NCI-H2107 treated with DMSO at 0.1 percent for 48 hours (cell line): ENCODE results near the gene KLHL6.
"Not testable (repeated sequence)": the region's sequence is repeated elsewhere in the genome, so short reads cannot be mapped to it uniquely, and the experiment has no call there.

ENCODE experiments used
- DNase-seq: peaks from one replicate; lab custom pipeline; 2025; ENCODE audit not compliant: unreplicated experiment; lab: John Stamatoyannopoulos, UW

KLHL6 gene

DNA sequence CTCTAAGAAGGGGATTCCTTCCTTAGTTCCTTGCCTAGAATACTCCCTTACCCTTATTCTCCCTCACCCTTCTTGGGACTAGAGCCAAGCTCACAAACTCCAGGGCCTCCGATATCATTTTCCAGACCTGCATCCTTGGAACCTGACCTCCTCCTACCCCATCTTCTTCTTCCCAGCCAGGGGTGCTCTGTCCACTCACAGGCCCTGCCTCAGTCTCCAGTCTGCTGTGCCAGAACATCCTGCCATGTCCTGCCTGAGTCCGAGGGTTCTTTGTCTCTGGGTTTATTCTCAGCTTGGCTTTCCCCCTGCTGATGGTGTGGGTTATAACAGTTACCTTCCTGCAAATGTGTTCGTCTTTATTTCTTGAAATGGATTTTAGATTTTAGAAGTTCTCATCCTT lies 67.2 kb downstream of the KLHL6 start:
- DNase-seq = no peak

DNA sequence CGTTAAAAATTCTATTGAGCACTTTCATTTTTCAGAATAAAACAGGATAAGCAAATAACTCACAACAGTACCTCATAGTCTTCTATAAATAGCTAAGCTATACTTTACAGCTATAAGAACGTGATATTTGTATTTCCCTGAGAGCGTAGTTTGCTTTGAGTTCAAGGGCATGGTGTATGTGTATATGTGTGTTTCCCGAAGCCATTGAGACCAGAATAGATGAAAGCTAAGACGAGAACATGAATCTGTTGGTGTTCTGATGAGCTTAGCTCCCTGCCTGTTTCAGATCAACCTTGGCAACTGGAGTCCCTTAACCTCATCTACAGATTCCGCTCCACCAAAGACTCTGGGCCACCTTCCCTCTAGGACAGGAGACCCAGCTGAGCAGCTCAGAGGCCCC lies 67.6 kb downstream of the KLHL6 start:
- no peak for DNase-seq

DNA sequence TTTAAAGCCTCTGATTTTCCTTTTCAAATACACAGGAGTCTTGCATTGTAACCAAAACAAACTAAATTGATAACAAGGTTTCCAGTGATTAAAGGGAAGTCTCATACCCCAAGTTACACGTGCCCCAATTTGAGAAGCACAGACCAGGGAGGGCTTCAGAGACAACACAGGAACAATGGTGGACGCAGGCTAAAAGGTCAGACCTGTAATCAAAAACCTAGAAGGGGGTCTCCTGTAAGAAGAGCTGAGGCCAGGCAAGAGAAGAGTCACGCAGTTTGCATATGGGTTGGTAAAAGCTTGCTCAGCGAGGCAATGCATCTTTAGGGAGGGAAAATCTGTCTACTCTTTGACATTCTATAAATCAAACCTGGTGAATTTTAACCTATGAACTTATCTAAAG lies 68.5 kb downstream of the KLHL6 start:
- no peak for DNase-seq

DNA sequence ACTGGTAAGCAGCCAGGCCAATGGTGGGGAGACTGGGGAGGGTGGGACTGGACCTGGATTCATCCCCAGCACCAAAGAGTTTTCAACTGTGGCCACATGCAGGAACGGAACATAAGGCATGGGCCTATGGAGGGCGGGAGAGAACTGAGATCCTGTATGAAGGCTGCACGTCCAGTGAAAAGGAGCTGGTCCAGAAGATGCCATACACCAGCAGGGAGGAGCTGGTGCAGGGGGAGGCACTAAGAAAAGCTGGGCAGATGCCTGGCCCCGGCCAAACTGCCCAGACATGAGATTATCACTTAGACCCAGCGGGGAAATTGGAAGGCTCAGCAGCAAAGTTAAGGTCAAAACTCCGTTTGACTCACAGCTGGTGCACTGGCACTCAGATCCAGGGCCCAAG lies 69.0 kb downstream of the KLHL6 start:
- no peak for DNase-seq

DNA sequence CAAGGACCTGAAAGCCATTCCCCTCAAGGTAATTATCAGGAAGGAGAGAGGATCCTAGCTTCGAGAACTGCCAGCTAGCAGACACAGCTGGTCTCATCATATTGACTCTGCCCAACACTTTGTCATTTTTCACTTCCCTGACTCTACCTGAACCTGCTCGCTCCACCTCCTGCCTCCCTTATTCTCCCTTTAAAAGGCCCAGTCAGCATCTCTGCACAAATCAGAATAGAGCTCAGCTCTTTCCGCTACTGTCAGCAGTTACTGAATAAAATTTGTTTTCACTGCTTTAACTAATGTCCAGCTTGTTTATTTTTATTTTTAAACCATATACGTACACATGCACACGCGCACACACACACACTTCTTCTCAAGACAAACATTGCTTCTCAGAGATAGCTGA lies 69.9 kb downstream of the KLHL6 start:
- no peak for DNase-seq

DNA sequence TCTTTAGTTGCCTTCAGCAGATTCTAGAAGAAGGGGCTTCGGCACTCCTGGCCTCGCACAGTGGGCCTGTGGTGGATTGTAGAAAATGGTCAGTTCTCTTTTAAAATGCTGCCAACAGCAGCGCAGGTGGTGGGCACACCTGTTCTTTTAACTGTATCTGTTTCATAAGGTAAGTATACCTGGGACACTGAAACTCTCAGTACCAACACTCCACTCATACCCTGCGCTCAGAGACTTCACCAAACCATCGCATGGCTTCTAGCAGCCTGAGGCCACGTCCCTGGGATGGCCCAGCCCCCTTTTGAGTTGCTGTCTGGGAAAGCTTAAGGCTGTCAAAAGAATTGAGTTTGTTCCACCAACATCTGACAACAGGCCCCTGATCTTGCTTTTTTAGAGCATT lies 70.4 kb downstream of the KLHL6 start:
- no peak for DNase-seq

DNA sequence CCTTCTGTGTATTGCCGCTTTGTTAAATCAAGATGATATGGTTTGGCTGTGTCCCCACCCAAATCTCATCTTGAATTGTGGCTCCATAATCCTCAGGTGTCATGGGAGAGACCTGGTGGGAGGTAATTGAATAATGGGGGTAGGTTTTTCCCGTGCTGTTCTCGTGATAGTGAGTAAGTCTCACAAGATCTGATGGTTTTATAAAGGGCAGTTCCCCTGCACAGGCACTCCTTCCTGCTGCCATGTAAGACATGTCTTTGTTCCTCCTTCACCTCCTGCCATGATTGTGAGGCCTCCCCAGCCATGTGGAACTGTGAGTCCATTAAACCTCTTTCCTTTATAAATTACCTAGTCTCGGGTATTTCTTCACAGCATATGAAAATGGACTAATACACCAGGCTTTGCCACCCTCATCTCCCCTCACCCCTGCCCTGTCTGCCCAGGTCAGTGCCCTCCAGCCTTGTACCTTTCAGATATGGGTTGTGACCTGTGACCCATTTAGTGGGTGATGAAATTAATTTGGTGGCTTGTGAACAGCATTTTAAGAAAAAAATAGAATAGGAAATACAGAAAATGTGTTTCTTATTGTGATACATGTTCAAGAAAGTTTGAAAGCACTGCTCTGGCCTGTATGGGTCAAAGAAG lies 71.0 kb downstream of the KLHL6 start:
- DNase-seq = no peak

DNA sequence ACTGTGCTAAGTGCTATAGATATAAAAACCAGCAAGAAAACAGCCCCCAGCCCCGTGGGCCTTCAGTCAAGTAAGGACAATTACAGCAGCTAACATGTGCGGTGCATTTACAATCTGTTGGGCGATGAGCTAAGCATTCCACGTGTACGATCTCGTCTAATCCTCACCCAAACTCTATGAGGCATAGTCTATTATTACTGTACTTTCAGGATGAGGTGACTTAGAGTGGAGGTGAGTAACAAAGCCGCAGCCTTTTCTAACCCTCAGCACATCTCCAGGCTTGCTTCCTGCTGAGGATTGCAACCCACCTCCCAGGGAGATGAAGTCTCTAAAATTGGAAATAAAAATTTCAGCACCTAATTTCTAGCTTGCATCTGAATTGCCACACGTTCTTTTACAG lies 73.9 kb downstream of the KLHL6 start:
- DNase-seq = no peak

DNA sequence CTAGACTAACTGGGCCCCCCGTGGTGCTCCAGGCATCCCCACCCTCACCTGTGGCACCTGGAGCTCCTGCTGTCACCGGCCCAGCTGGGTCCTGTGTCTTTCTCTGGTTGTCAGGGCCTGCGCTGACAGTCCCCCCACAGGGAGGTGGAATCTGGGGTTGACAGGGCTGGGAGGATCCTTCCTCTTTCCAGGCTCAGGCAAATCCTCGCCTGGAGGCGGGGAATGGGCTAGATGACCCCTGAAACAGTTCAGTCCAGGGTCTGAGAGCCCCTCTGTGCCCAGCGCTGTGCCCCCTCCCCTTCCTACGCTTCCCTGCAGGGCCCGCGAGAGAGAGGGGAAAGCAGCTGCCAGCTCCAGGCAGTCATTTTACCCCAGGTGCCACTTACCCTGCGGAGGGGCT lies 77.0 kb downstream of the KLHL6 start:
- no peak for DNase-seq

DNA sequence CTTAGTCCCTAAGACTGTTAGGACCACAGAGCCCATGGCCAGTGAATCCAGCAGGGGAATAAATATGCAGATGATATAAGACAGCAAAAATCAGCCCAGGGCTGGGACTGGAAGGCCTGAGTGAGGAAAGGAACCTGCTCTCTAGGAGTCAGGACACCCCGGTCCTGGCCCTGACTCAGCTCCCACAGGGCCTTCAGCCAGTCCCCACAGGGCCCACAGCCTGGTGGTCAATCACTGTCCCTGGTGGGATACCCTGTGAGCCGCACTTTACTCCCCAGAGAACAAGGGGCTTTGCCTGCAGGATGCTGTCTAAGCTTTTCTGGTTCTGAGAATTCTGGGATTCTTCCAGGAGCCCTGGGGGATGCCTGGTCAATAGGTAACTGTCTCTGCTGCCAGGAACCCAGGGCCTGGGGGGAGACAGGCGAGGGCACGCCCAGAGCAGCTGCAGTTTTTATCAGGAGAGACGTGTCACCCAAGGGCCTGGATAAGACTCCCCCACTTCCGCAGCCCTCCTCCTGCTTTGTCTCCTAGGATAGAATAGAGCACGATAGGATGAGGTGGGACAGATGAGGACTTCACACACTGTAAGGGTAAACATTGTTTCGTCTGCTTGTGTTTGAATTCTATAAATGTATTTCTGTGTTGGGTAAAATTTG lies 77.6 kb downstream of the KLHL6 start:
- peak; percentile 62 for DNase-seq

DNA sequence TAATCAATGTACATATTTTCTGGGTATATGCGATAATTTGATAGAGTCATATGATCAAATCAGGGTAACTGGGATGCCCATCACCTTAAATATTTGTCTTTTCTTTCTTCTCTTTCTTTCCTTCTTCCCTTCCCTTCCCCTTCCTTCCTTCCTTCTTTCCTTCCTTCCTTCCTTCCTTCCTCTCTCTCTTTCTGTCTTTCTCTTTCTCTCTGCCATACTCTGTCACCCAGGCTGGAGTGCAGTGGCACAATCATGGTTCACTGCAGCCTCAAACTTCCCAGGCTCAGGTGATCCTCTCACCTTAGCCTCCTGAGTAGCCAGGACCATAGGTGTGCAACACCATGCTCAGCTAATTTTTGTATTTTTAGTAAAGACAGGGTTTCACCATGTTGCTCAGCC lies 79.7 kb downstream of the KLHL6 start:
- not testable (repeated sequence) for DNase-seq

DNA sequence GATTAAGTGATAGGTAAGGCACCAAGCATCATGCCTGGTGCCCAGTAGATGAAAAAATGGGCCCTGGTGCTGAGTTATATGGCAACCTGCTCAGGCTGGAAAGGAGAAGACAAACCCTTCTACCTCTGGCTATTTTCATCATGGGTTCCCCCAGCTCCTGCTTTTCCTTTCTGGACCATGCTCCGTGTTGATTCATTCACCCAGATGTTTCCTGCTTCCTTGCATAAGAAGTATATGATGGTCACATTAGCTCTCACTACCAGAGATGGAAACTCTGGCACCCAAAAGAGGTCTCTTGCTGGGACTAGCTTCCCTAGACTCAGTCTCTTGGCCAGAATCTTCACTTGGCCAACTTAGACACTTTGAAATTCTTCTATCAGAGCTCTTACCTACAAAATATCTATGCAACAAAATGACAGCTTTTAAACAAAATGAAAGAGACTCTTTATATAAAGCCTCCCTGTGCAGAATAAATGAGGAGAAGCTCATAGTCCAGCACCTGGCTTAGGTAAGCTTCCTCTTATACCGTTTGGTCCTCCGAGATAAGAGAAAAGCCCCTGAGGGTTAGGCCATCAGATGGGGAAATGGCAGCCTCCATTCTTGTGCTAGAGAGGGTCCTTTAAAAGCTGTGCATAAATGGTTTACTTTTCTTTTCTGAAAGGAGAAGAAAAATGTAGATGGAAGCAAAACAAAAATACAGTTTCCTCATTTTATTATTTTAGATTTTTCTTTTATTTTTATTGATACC lies 80.3 kb downstream of the KLHL6 start:
- no peak for DNase-seq

DNA sequence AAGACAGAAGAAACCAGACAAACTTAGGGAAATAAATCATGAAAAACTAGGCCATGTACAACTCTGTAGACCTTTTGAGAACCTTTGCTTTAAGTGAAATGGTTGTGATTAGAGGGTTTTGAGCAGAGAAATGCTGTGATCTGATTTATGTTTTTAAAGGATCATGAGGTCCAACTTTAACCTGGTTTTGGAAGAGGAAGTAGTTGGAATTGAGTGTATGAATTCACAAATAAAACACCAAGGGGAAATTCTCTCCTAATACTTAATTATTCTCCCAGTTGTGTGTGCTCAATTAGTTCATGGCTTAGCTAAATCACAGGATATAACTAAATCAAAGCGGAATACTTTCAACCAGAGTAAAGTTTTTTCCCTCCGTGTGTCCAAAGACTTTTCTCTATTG lies 81.5 kb downstream of the KLHL6 start:
- no peak for DNase-seq

DNA sequence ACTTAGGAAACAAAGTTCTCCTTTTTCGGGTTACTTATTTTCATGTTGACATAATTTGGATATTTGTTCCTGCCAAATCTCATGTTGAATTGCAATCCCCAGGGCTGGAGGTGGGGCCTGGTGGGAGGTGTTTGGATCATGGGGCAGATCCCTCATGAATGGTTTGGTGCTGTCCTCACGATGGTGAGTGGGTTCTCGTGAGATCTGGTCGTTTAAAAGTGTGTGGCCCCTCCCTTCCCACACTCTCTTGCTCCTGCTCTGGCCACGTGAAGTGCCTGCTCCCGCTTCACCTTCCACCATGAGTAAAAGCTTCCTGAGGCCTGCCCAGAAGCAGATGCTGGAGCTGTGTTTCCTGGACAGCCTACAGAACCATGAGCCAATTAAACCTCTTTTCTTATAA lies 83.4 kb downstream of the KLHL6 start:
- no peak for DNase-seq

DNA sequence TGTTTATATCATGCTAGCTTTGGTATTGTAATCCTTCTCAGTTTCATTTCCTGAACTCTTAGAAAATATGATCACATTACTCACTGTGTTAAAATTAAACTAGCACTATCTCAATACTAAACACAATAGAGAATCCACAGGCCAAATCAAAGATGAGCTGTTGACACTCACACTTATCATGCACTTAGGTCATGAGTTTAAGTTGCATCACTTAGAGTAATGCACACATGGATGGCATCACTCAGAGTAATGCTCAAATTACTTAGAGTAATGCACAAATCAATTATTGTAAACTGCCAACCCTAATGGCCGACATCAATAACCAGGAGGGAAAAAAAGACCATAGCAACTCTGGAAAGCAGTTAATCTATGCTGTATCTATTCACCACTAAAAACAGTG lies 87.1 kb downstream of the KLHL6 start:
- peak; percentile 70 for DNase-seq

DNA sequence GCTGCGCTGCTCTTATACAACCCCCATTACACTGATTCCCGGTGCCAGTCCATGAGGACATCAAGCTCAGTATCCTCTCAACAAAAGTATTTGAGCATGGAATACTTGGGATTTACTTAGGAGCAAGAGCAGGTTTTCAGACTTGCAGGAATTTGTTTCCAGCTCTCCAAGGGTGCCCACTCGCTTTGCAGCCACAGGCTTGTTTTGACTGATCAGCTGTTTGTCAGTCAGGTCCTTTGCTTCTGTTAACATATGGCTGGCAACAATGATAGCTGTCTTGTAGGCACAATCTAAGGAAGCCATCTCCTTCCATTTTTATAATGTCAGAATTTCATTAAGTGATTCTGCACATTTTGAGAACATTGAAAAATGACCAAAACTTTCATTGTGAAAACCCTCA lies 88.9 kb downstream of the KLHL6 start:
- no peak for DNase-seq

DNA sequence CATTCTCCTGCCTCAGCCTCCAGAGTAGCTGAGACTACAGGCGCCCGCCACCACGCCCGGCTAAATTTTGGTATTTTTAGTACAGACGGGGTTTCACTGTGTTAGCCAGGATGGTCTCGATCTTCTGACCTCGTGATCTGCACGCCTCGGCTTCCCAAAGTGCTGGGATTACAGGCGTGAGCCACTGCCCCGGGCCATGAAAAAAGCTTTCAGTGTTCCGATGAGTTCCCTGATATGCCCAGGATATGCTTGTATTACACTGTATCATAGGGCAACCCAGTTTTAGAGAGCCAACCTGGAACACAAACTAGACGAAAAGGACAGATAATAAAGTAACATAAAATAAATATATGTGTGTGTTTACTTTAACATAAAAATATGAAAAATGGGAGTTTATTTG lies 89.8 kb downstream of the KLHL6 start:
- DNase-seq = not testable (repeated sequence)

DNA sequence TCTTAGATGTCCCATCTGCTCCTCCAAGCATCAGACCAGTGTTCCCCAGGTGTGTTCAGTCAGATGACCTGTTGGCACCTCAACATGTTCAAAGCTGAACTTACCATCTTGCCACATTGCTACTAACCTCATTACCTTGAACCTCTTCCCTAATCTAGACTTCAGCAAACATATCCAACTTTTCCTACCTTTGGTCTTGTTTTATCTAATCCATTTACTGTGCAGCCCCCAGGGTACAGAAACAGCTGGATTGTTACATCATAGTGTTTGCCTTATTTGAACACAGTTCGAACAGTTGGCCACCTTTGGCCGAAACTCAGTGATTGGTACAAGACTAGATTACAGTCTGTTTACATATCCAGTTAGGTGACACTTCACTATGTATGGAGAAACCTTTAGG lies 91.0 kb downstream of the KLHL6 start:
- DNase-seq = no peak

DNA sequence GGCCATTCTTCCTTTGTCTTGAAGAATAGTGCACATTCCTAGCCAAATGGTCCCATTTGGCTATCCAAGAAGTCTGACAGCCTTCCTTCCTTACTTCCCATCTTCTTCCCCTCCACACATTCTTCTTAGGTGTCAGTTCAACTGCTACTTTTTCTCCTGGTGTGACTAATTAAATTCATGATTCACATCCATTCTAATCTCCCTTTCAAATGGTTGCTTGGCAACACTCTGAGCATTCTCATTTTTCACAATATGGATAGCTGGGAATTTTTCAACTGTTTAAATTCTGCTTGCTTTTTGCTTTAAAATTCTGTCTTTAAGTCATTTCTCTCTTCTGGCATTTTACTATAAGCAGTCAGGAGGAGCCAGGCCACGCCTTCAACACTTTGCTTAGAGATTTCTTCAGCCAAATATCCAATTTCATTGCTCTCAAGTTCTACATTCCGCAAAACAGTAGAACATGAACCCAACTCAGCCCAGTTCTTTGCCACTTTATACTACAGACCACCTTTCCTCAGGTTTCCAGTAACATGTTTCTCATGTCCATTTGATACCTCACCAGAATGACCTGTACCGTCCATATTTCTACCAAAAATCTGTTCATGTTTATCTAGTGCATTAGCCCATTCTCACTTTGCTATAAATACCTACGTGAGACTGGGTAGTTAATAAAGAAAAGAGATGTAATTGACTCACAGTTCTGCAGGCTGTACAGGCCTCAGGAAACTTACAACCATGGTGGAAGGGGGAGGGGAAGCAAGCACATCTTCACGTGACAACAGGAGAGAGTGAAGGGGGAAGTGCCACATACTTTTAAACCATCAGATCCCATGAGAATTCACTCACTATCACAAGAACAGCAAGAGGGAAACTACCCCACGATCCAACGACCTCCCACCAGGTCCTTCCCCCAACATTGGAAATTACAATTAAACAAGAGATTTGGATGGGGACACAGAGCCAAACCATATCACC lies 95.1 kb downstream of the KLHL6 start:
- no peak for DNase-seq

DNA sequence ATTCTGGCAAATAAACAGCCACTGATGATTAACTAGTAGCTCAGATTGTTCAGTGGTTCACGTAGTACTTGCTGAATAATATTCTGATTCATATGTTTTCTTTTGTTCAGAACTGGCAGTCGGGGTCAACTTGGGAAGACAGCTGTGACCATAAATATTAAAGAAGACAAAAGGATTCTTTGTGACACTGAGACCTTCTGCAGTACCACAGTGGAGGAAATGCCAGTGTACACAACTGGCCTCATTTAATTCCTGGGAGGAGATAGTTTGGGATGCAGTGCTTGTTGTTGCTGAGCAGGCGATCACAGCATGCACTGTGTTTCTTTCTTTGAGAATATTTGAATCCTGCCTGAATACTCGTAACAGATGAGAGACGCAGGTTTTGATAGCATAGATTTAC lies 100.4 kb downstream of the KLHL6 start:
- DNase-seq = no peak

DNA sequence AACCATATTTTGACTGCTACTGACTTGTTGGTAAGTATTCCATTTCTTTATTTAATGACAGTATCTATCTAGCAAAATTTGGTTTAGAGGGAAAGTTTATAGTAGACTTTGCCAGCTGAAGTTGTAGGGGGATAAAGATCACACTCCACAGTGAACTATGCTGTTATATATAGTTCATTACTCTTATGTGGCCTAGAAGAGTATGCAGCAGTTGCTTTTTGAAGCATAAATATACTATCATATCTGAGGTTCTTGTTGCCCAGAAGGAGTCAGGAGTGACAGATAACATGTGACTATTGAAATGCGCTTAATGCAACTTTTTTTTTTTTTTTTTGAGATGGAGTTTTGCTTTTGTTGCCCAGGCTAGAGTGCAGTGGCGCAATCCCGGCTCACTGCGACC lies 101.4 kb downstream of the KLHL6 start:
- DNase-seq = no peak
